IMR-90 (cell line): ENCODE measurements around the gene H6PD. TPM values are rescaled to one million over a fixed set of nuclear protein-coding genes. Genes with fewer than 3 reads are reported as not detected.

Experiments used
- POLR2A ChIP-seq: IDR thresholded peaks from 2 replicates; pipeline ENCODE4 v1.6.1; 2012; ENCODE audit warnings: mild to moderate bottlenecking, low read depth, low read length
- RCOR1 ChIP-seq: IDR thresholded peaks from 2 replicates; pipeline ENCODE4 v1.6.1; 2012; ENCODE audit warnings: mild to moderate bottlenecking, low read length, improper control_type of control experiment; ENCODE audit not compliant: insufficient replicate concordance
- RFX5 ChIP-seq: IDR thresholded peaks from 2 replicates; pipeline ENCODE4 v1.8.0; 2012; ENCODE audit warnings: low read depth, mild to moderate bottlenecking, low read length, moderate library complexity
- polyA plus RNA-seq, 3 experiments: library from polyadenylated mRNA; depleted of rRNA; stranded (reverse); fragments of >200 nt; gene quantifications; 2 replicates each; pipeline ENCODE4 v1.2.3, GENCODE V29; 2012; ENCODE audit warnings: low replicate concordance in 1 of 3
- total RNA-seq: library from RNA; depleted of rRNA; stranded (reverse); fragments of >200 nt; gene quantifications from 2 replicates; pipeline ENCODE4 v1.2.3, GENCODE V29; 2012
- TF ChIP-seq, protein P1 (sequence below): fragments of 150-350 bp; IDR thresholded peaks from 2 replicates; pipeline ENCODE4 v1.6.1; 2016; ENCODE audit warnings: low read depth, mild to moderate bottlenecking, low read length, moderate library complexity, borderline replicate concordance

Gene H6PD
- total and polyA plus RNA-seq, 2 of the 4 experiments (the other 2 are of a cell fraction), result 9.3 to 22.1 TPM

DNA sequence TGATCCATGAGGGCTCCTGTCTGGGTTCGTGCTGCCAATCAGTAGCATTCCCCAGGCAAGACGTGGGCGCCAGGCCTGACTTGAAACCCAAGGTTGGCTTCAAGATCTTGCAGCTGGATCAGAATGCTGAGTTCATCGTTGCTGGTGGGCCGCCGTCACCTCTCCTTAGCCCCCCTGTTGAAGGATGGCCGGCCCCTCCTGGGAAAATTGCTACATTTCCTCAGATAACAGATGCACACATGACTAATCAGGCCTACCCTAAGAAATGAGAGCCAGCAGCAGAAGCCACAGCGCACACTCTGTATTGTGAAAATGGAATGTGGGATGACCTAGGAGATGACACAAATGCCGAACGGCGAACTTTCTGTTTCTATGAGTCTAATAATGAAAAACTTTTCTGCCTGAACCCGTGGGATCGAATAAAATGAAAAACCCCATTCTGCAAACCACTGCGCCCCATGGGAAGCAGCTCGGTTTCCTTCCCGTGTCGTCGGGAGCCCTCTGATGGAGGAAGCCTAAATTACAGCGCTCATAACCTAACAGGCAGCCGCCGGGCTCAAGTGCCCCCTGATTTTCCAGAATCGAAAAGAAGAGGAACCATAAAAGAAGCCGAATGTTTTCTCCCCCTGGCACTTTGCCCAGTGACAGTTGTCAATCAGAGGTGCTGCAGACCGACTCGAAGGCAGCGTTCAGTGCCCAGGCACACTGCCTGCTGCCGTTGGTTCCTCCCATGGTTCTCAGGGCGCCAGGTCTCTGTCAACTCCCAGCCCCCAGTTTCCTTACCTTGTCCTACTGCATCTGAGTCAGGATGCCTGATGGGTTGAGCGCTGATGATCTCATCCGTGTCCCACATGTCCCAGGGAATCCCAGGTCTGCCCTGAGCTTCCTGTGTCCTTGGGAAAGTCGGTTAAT is 38.2 kb upstream of the H6PD start (continued):
- TF ChIP-seq, protein P1, sequence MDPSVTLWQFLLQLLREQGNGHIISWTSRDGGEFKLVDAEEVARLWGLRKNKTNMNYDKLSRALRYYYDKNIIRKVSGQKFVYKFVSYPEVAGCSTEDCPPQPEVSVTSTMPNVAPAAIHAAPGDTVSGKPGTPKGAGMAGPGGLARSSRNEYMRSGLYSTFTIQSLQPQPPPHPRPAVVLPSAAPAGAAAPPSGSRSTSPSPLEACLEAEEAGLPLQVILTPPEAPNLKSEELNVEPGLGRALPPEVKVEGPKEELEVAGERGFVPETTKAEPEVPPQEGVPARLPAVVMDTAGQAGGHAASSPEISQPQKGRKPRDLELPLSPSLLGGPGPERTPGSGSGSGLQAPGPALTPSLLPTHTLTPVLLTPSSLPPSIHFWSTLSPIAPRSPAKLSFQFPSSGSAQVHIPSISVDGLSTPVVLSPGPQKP, result no peak
- TF ChIP-seq RCOR1 (no peak), RFX5 (no peak), POLR2A (no peak)
